ENCODE results near the gene HBA2.
"Not testable (repeated sequence)": the region's sequence is repeated elsewhere in the genome, so short reads cannot be mapped to it uniquely, and the experiment has no call there.

HBA2 gene

GRCh38 chr16:204046-204445 is 31.4 kb downstream of the HBA2 start:
- DNase-seq, result not testable (repeated sequence)

GRCh38 chr16:209359-209758 is 36.7 kb downstream of the HBA2 start:
- not testable (repeated sequence) for DNase-seq

- not testable (repeated sequence) for DNase-seq
These were observed 39.0 kb downstream of the HBA2 start for GRCh38 chr16:211631-212180.

- DNase-seq, result no peak
These were observed 40.3 kb downstream of the HBA2 start for GRCh38 chr16:212999-213398.

- no peak for DNase-seq
These were observed 47.3 kb downstream of the HBA2 start for GRCh38 chr16:220021-220420.
